K562 (cell line): ENCODE results near the gene DVL3. TPM values are rescaled to one million over a fixed set of nuclear protein-coding genes. Genes with fewer than 3 reads are reported as not detected.

ENCODE experiments used
- ATAC-seq: fragments of 200-7000 bp; cut with Tn5 transposase; 3 replicates; pipeline ENCODE4 v1.9.1; 2020; ENCODE audit warnings: moderate library complexity
- BruUV-seq: library from RNA; stranded (reverse); fragments of 400-500 nt; replicated peaks from 2 replicates; lab custom pipeline; 2021; lab: Mats Ljungman, UMichigan
- CTCF ChIA-PET: fragments of 300-600 bp; formaldehyde crosslinking; extraction: SDS; loops from one replicate; lab custom pipeline; 2021; ENCODE audit warnings: low intra/inter-chr PET ratio; lab: Yijun Ruan, JAX
- POLR2A ChIA-PET: fragments of 300-600, 350-650 bp; sonication (Branson Sonifier 250); formaldehyde crosslinking; extraction: SDS; loops from one replicate; lab custom pipeline; 2021; ENCODE audit warnings: antibody characterized with exemption, inconsistent platforms; lab: Yijun Ruan, JAX
- DNase-seq, 4 experiments: peaks; one replicate each; pipeline versions ENCODE4 v3.0.0 to v3.0.0-alpha.2; 2011 to 2018; ENCODE audit warnings: low spot score in 3 of 4, mixed read lengths in 3 of 4; ENCODE audit errors: extremely low read depth in 1 of 4
- FAIRE-seq: peaks from 2 replicates; lab custom pipeline; 2011; peaks lifted over from hg19 to GRCh38; lab: Jason Lieb, UNC
- H2AFZ ChIP-seq: 2 replicates; pipeline ENCODE4 v1.6.0; 2011; ENCODE audit warnings: low read depth, low read length, control low read depth, inconsistent platforms
- H3K27ac ChIP-seq: fragments of 200-600 bp; 3 replicates; pipeline ENCODE4 v1.8.0; 2011; ENCODE audit warnings: low read depth, mild to moderate bottlenecking, control low read depth, inconsistent platforms, low read length, moderate library complexity, mixed read lengths; ENCODE audit errors: extremely low read depth
- H3K27me3 ChIP-seq, 2 experiments: fragments of 300-600 bp in 1 of 2; 2 replicates in 1 of 2; 3 replicates in 1 of 2; pipeline versions ENCODE4 v1.6.0 to v1.8.0; 2011; ENCODE audit warnings: inconsistent platforms in 2 of 2, low read length in 2 of 2, mild to moderate bottlenecking in 1 of 2, mixed read lengths in 1 of 2, moderate library complexity in 1 of 2; ENCODE audit not compliant: control insufficient read depth in 2 of 2, insufficient read depth in 2 of 2
- H3K36me3 ChIP-seq: fragments of 300-600 bp; 3 replicates; pipeline ENCODE4 v1.8.0; 2011; ENCODE audit warnings: mild to moderate bottlenecking, low read length, inconsistent platforms; ENCODE audit not compliant: control insufficient read depth, insufficient read depth
- H3K4me1 ChIP-seq, 2 experiments: fragments of 200-600 bp in 1 of 2; replicated peaks in 1 of 2; 2 replicates in 1 of 2; 3 replicates in 1 of 2; pipeline versions ENCODE4 v1.5.1 to v1.8.0; 2011; ENCODE audit warnings: inconsistent platforms in 2 of 2, low read length in 2 of 2, mild to moderate bottlenecking in 1 of 2, mixed read lengths in 1 of 2, moderate library complexity in 1 of 2; ENCODE audit not compliant: control insufficient read depth in 2 of 2, insufficient read depth in 2 of 2
- H3K4me2 ChIP-seq: 2 replicates; pipeline ENCODE4 v1.6.1; 2011; ENCODE audit warnings: low read length, control low read depth, inconsistent platforms, mixed read lengths; ENCODE audit not compliant: insufficient read depth
- H3K4me3 ChIP-seq: fragments of 200-600 bp; sonication (generic), shearing (Covaris generic); 2 replicates; pipeline ENCODE4 v1.5.1; 2016; ENCODE audit warnings: control low read depth, inconsistent platforms
- H3K79me2 ChIP-seq: fragments of 200-600 bp; 3 replicates; pipeline ENCODE4 v1.8.0; 2011; ENCODE audit warnings: low read length, inconsistent platforms; ENCODE audit not compliant: control insufficient read depth, insufficient read depth
- H3K9ac ChIP-seq, 2 experiments: 2 replicates each; pipeline versions ENCODE4 v1.6.0 to v1.6.1; 2011; ENCODE audit warnings: low read depth in 2 of 2, low read length in 2 of 2, control low read depth in 1 of 2, inconsistent platforms in 1 of 2, mild to moderate bottlenecking in 1 of 2, mixed read lengths in 1 of 2; ENCODE audit not compliant: insufficient read depth in 1 of 2
- H3K9me1 ChIP-seq: one replicate; pipeline ENCODE4 v1.6.0; 2011; ENCODE audit warnings: inconsistent platforms, mild to moderate bottlenecking, low read length, moderate library complexity; ENCODE audit not compliant: control insufficient read depth, insufficient read depth
- H3K9me3 ChIP-seq: replicated peaks from 2 replicates; pipeline ENCODE4 v1.5.1; 2011; ENCODE audit warnings: low read depth, low read length, inconsistent platforms; ENCODE audit not compliant: control insufficient read depth, insufficient read depth
- H4K20me1 ChIP-seq: replicated peaks from 2 replicates; pipeline ENCODE4 v1.6.1; 2011; ENCODE audit warnings: low read length, inconsistent platforms, mixed read lengths; ENCODE audit not compliant: control insufficient read depth, insufficient read depth
- CTCF ChIP-seq, 3 experiments: IDR thresholded peaks in 2 of 3; conservative IDR thresholded peaks in 1 of 3; 2 replicates each; pipeline ENCODE4 v1.5.1; 2011 to 2012; ENCODE audit warnings: low read length in 3 of 3, mild to moderate bottlenecking in 3 of 3, control low read depth in 2 of 3, improper control_type of control experiment in 1 of 3, inconsistent platforms in 1 of 3, low read depth in 1 of 3, mixed read lengths in 1 of 3, moderate library complexity in 1 of 3; ENCODE audit not compliant: insufficient read depth in 2 of 3
- POLR2AphosphoS5 ChIP-seq: IDR thresholded peaks from 2 replicates; pipeline ENCODE4 v1.6.1; 2011; ENCODE audit warnings: mild to moderate bottlenecking, low read depth, low read length, moderate library complexity; ENCODE audit not compliant: control insufficient read depth, insufficient read depth
- SMC3 ChIP-seq: conservative IDR thresholded peaks from 2 replicates; pipeline ENCODE4 v1.6.1; 2011; ENCODE audit warnings: low read depth, low read length, improper control_type of control experiment; ENCODE audit not compliant: insufficient read depth
- TOE1 ChIP-seq, 2 experiments: fragments of 450-650 bp in 1 of 2; sonication (generic) in 1 of 2; formaldehyde crosslinking in 1 of 2; IDR thresholded peaks; 2 replicates each; pipeline versions ENCODE4 v1.7.1 to v1.8.0; 2016 to 2022; ENCODE audit warnings: borderline replicate concordance in 2 of 2, mild to moderate bottlenecking in 2 of 2, antibody characterized with exemption in 1 of 2, inconsistent platforms in 1 of 2, low read depth in 1 of 2, missing genetic modification reagents in 1 of 2, moderate library complexity in 1 of 2
- USF1 ChIP-seq: sonication (generic); formaldehyde crosslinking; IDR thresholded peaks from 2 replicates; pipeline ENCODE4 v1.9.0; 2022; ENCODE audit warnings: mild to moderate bottlenecking, missing genetic modification reagents
- WGBS: fragments of 100-300 bp; shearing (Covaris generic); methylation state at CpG from one replicate; pipeline ENCODE4 v1.1.6; 2016; ENCODE audit warnings: low coverage, mixed read lengths; ENCODE audit not compliant: insufficient coverage; ENCODE audit errors: missing lambda C conversion rate; 5-methylcytosine and 5-hydroxymethylcytosine counted together
- in situ Hi-C: fragments of 300-500 bp; cut with MboI; formaldehyde crosslinking; loops from 4 replicates; pipeline ENCODE4 v1.15.0; 2018; ENCODE audit warnings: inconsistent platforms, mixed read lengths
- intact Hi-C: fragments of 100-400 bp; cut with micrococcal nuclease; formaldehyde crosslinking; loops from 2 replicates; pipeline ENCODE4 v1.14.2; 2022
- polyA plus RNA-seq, 8 experiments: library from polyadenylated mRNA; depleted of rRNA in 4 of 8; stranded (reverse) in 5 of 8; unstranded in 3 of 8; fragments of >200 nt; fragmentation: Nextera tagmentation in 2 of 8; fragmentation: Illumina TruSeq in 1 of 8; extraction: Ambion mirVana in 2 of 8; extraction: Trizol in 1 of 8; gene quantifications; 2 replicates each; pipeline versions ENCODE4 v1.2.1 to v1.2.3, GENCODE V29; 2011 to 2014; ENCODE audit warnings: inconsistent platforms in 1 of 8, missing spikeins in 1 of 8
- total RNA-seq, 7 experiments: library from RNA; depleted of rRNA in 6 of 7; stranded (reverse); fragments of >200 nt in 6 of 7; fragmentation: Illumina TruSeq in 2 of 7; extraction: Trizol in 2 of 7; gene quantifications; 2 replicates each; pipeline versions ENCODE4 v1.2.1 to v1.2.3, GENCODE V29; 2011 to 2021; ENCODE audit warnings: low replicate concordance in 1 of 7
- TF ChIP-seq, protein P1 (sequence below), 2 experiments: fragments of 450-650 bp; formaldehyde crosslinking in 1 of 2; IDR thresholded peaks; 2 replicates each; pipeline versions ENCODE4 v1.4.0 to v1.6.1; 2014 to 2020; ENCODE audit warnings: mild to moderate bottlenecking in 2 of 2, borderline replicate concordance in 1 of 2, low read depth in 1 of 2

DVL3 gene
- total and polyA plus RNA-seq, 9 of the 15 experiments (the other 6 are each of a cell fraction or from before 2014, with no cell fraction given) = 3.1 to 57.9 (median 20.1) TPM

- in situ Hi-C loops (no loop called here), intact Hi-C loops (loop anchor here (1.0 to 5.0 kb wide), 2 partner anchors 97 to 139 kb away; no protein-coding TSS in a partner anchor)
- POLR2A ChIA-PET = interaction anchor here (0.9 to 4.1 kb wide), 4 partner anchors 10 to 124 kb away, joined by 3 to 48 read pairs (median 6); partner anchors contain the start of genes DVL3 and EIF2B5
- H3K79me2 ChIP-seq = no peaks in the 10 kb centered on the region
- H3K36me3 ChIP-seq = peaks cover 60% of the 10 kb centered on the region
- no peak overlapping the region for H3K9ac ChIP-seq
- no peaks in the 10 kb centered on the region for H3K27me3 ChIP-seq
- H3K4me2 ChIP-seq = no peak overlapping the region
- H3K4me3 ChIP-seq = no peak overlapping the region
- no peak overlapping the region for H2AFZ ChIP-seq
- no peak overlapping the region for H3K27ac ChIP-seq
- DNase-seq = peak; percentile 33 to 58 (median 46)
- peak; percentile 79 for FAIRE-seq
- ATAC-seq = peak; percentile 81
- no TSS peak for BruUV-seq
- H3K9me3 ChIP-seq = no peaks in the 10 kb centered on the region
- WGBS = 73% methylated on average over 4 of the region's 4 CpGs
- H3K9me1 ChIP-seq = peaks cover 2% of the 10 kb centered on the region
- H4K20me1 ChIP-seq = no peaks in the 10 kb centered on the region
- CTCF ChIA-PET = interaction anchor here (1.0 kb wide), 1 partner anchor 250 kb away, joined by 3 read pairs; no protein-coding TSS in a partner anchor
- H3K4me1 ChIP-seq = peaks cover 0 to 3% of the 10 kb centered on the region in 2 experiments; a peak in 2 of 5 replicates
- TF ChIP-seq, protein P1, sequence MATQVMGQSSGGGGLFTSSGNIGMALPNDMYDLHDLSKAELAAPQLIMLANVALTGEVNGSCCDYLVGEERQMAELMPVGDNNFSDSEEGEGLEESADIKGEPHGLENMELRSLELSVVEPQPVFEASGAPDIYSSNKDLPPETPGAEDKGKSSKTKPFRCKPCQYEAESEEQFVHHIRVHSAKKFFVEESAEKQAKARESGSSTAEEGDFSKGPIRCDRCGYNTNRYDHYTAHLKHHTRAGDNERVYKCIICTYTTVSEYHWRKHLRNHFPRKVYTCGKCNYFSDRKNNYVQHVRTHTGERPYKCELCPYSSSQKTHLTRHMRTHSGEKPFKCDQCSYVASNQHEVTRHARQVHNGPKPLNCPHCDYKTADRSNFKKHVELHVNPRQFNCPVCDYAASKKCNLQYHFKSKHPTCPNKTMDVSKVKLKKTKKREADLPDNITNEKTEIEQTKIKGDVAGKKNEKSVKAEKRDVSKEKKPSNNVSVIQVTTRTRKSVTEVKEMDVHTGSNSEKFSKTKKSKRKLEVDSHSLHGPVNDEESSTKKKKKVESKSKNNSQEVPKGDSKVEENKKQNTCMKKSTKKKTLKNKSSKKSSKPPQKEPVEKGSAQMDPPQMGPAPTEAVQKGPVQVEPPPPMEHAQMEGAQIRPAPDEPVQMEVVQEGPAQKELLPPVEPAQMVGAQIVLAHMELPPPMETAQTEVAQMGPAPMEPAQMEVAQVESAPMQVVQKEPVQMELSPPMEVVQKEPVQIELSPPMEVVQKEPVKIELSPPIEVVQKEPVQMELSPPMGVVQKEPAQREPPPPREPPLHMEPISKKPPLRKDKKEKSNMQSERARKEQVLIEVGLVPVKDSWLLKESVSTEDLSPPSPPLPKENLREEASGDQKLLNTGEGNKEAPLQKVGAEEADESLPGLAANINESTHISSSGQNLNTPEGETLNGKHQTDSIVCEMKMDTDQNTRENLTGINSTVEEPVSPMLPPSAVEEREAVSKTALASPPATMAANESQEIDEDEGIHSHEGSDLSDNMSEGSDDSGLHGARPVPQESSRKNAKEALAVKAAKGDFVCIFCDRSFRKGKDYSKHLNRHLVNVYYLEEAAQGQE (IDR thresholded peaks at IDR 0.05; ENCODE audit: borderline replicate concordance) = peak; percentile 59; the same call in 1 of the 2 replicates
- TF ChIP-seq, protein P1 (CRISPR knock-in tag; IDR thresholded peaks at IDR 0.05; ENCODE audit: low read depth) = no peak
- peak; percentile 19; the same call in 1 of the 2 replicates for TF ChIP-seq USF1 (CRISPR knock-in tag)
- TF ChIP-seq TOE1 (IDR thresholded peaks at IDR 0.05; ENCODE audit: borderline replicate concordance) = peak; percentile 14; the same call in 1 of the 2 replicates
- TF ChIP-seq TOE1 (CRISPR knock-in tag; IDR thresholded peaks at IDR 0.05; ENCODE audit: borderline replicate concordance, low read depth) = no peak
- peak; percentile 52 to 69 (median 59) for TF ChIP-seq CTCF (IDR thresholded peaks at IDR 0.05 in 2 of 3, conservative IDR thresholded peaks at IDR 0.05 in 1 of 3; ENCODE audit: insufficient read depth in 2 of 3, low read depth in 1 of 3, low read length in 3 of 3)
- peak; percentile 48; the same call in 1 of the 2 replicates for TF ChIP-seq SMC3
- TF ChIP-seq POLR2AphosphoS5 = peak; percentile 12; the same call in 1 of the 2 replicates
Measured at GRCh38 chr3:184145111-184145524, 10.1 kb upstream of the DVL3 start.
